HG03060 (cell line): ENCODE data around the gene SMARCC1.

Experiments
- ATAC-seq: cut with Tn5 transposase; IDR thresholded peaks from one replicate; pipeline ENCODE4 v1.9.1; 2021; ENCODE audit warnings: low read depth, moderate number of reproducible peaks; ENCODE audit not compliant: unreplicated experiment

The SMARCC1 gene

GRCh38 chr3:47712398-47712797 lies 69.3 kb downstream of the SMARCC1 start:
- ATAC-seq = no peak

- ATAC-seq = no peak
These were observed 70.1 kb downstream of the SMARCC1 start for GRCh38 chr3:47711596-47711995.

GRCh38 chr3:47705391-47705790 lies 76.3 kb downstream of the SMARCC1 start:
- no peak for ATAC-seq

- no peak for ATAC-seq
These were observed 77.5 kb downstream of the SMARCC1 start for GRCh38 chr3:47704237-47704612.

GRCh38 chr3:47701388-47701787 lies 80.3 kb downstream of the SMARCC1 start:
- ATAC-seq = no peak

- ATAC-seq = no peak
These were observed 89.5 kb downstream of the SMARCC1 start for GRCh38 chr3:47692158-47692557.

- ATAC-seq = no peak
These were observed 93.2 kb downstream of the SMARCC1 start for GRCh38 chr3:47688488-47688887.

- no peak for ATAC-seq
These were observed 96.7 kb downstream of the SMARCC1 start for GRCh38 chr3:47685037-47685436.

- ATAC-seq = no peak
These were observed 100.7 kb downstream of the SMARCC1 start for GRCh38 chr3:47681016-47681415.

GRCh38 chr3:47678446-47679338 lies 103.0 kb downstream of the SMARCC1 start:
- ATAC-seq = no peak

- no peak for ATAC-seq
These were observed 112.5 kb downstream of the SMARCC1 start for GRCh38 chr3:47669026-47669749.

- ATAC-seq = no peak
These were observed 115.6 kb downstream of the SMARCC1 start for GRCh38 chr3:47666118-47666517.

- no peak for ATAC-seq
These were observed 117.2 kb downstream of the SMARCC1 start for GRCh38 chr3:47664519-47664918.

GRCh38 chr3:47663630-47664240 lies 118.0 kb downstream of the SMARCC1 start:
- no peak for ATAC-seq

- ATAC-seq = no peak
These were observed 120.5 kb downstream of the SMARCC1 start for GRCh38 chr3:47661121-47661752.

- no peak for ATAC-seq
These were observed 123.2 kb downstream of the SMARCC1 start for GRCh38 chr3:47658444-47658843.

GRCh38 chr3:47652142-47652541 lies 129.6 kb downstream of the SMARCC1 start:
- no peak for ATAC-seq

- ATAC-seq = no peak
These were observed 131.4 kb downstream of the SMARCC1 start for GRCh38 chr3:47650294-47650693.

- no peak for ATAC-seq
These were observed 134.1 kb downstream of the SMARCC1 start for GRCh38 chr3:47647550-47647949.

GRCh38 chr3:47646362-47646761 lies 135.3 kb downstream of the SMARCC1 start:
- no peak for ATAC-seq

- ATAC-seq = no peak
These were observed 136.1 kb downstream of the SMARCC1 start for GRCh38 chr3:47645551-47645950.
